GM13976 (cell line): Measurements from ENCODE around the gene C6orf120.
"Not testable (repeated sequence)": the region's sequence is repeated elsewhere in the genome, so short reads cannot be mapped to it uniquely, and the experiment has no call there.

Experiments
- DNase-seq: peaks from one replicate; pipeline ENCODE4 v3.0.0; 2012; ENCODE audit warnings: low spot score
- in situ Hi-C: fragments of 300-500 bp; cut with MboI; formaldehyde crosslinking; loops from one replicate; pipeline ENCODE4 v1.12.0; 2022; ENCODE audit warnings: low sequenced_read_pairs, mixed read lengths, inconsistent platforms; ENCODE audit not compliant: unreplicated experiment
- TF ChIP-seq, protein P1 (sequence below): IDR thresholded peaks from 2 replicates; pipeline ENCODE4 v1.5.1; 2012; ENCODE audit warnings: borderline replicate concordance, mild to moderate bottlenecking; ENCODE audit not compliant: insufficient read depth; ENCODE audit errors: extremely low read depth, missing control alignments, control extremely low read depth

C6orf120 gene

DNA sequence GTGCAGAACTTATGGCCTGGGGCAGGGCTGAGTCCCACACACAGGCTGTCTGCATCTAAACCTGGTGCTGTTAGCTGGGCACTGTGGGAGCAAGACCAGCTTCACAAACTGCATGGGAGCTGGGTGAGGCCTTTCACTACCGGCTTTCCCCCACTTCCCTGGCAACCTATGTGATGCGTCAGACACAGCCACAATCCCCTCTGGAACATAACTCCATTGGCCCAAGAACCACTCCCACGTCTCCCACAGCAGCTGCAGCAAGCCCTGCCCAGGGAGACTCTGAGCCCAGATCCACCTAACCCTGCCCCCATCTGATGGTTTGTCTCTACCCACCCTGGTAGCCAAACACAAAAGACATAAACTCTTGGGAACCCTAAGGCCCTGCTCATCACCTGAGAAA, 9.4 kb upstream of the C6orf120 start:
- no peak for DNase-seq
- in situ Hi-C loops = no loop called here
- TF ChIP-seq, protein P1, sequence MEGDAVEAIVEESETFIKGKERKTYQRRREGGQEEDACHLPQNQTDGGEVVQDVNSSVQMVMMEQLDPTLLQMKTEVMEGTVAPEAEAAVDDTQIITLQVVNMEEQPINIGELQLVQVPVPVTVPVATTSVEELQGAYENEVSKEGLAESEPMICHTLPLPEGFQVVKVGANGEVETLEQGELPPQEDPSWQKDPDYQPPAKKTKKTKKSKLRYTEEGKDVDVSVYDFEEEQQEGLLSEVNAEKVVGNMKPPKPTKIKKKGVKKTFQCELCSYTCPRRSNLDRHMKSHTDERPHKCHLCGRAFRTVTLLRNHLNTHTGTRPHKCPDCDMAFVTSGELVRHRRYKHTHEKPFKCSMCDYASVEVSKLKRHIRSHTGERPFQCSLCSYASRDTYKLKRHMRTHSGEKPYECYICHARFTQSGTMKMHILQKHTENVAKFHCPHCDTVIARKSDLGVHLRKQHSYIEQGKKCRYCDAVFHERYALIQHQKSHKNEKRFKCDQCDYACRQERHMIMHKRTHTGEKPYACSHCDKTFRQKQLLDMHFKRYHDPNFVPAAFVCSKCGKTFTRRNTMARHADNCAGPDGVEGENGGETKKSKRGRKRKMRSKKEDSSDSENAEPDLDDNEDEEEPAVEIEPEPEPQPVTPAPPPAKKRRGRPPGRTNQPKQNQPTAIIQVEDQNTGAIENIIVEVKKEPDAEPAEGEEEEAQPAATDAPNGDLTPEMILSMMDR = no peak

DNA sequence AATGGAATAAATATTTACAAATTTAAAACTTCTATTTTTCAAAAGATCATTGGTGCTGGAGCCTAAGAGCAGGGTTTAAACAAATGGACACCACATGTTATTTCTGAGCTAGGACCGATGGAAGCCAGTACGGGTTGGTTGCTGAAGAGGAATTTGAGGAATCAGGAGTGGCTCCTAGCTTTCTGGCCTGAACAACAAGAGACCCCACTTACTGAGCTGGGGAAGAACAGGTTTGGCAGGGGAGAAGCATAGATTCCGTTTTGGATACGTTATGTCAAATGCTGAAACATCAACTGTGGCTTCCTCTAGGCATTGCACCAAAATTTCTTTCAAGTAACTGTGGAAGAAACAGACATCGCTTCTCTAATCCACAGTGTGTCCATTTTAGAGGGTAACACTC, 6.8 kb upstream of the C6orf120 start:
- in situ Hi-C loops = no loop called here
- TF ChIP-seq, protein P1 = no peak
- no peak for DNase-seq

DNA sequence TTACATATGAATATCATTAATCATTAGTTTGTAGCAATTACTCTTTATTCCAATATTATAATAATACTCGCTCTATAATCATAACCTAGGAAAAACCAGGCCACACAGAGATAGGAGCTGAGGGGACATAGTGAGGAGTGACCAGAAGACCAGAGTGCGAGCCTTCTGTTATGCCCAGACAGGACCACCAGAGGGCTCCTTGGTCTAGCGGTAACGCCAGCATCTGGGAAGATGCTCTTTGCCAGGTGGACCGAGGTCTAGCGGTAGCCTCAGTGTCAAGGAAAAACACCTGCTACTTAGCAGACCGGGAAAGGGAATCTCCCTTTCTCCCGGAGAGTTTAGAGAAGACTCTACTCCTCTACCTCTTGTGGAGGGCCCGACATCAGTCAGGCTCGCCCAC, 4.8 kb upstream of the C6orf120 start:
- in situ Hi-C loops, DNase-seq: not testable (repeated sequence)
- TF ChIP-seq, protein P1 = peak; percentile 21

DNA sequence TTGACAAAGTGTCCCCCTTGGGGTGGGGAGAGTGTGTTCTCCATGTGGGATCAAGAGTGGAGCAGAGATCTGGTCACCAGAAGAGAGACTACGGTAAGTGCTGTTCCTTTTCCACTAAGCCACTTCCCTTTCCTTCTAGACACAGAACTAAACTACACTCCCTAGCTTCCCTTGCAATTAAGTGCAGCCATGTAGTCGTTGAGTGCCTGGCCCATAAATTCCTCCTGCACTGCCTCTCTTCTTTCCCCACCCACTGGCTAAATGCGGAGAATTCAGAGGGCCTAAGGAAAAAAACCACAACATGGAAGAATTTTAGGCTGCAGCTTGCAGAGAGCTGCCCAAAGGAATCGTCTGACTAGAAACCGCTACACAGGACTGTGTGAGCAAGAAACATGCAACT, 1.6 kb upstream of the C6orf120 start:
- TF ChIP-seq, protein P1 = no peak
- DNase-seq = no peak
- in situ Hi-C loops = no loop called here

DNA sequence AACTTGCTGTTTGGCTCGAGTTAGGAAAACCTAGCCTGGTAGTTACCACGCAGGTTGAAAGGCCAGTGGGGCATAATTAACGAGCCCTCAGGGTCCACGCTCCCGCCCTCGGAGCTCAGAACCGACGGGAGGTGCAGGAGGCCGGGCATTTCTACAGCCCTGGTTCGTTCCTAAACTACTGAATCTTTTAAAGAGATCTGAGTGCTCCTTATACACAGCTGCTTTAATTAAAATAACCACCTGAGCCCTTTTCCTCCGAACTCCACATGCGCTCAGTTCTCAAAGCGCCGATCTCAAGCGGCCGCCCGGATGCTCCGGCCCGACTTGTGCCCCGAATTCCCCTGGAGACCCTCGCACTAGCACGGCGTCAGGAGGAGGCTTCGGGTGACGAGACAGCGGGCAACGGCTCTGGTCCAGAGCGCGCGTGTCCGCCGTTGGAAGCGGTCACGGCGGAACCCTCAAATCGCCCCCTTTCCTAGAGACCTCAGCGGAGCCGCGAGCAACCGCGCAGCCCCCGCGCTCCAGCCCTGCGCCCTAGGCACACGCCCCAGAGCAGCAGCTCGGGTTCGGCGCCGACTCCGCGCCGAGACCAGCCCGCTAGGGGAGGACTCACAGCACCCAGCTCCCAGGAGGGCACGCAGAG, 494 bp upstream of the C6orf120 start:
- DNase-seq = no peak
- in situ Hi-C loops = no loop called here
- TF ChIP-seq, protein P1 = no peak

DNA sequence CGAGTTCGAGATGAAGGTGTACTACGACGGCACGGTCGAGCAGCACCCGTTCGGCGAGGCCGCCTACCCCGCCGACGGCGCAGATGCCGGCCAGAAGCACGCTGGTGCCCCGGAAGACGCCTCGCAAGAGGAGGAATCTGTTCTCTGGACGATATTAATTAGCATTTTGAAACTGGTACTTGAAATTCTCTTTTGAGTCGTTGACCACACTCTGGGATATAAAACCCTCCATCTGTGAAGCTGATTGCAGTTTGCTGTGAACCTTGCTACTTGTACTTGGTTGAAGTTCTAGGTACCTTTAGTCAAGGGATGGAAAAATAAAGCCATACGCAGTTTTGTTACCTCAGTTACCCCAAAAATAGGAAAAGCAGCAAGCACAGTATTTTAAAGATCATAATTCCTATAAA, 917 bp downstream of the C6orf120 start:
- in situ Hi-C loops = no loop called here
- TF ChIP-seq, protein P1 = no peak
- DNase-seq = no peak
